Fibroblast of lung (primary cell): Measurements from ENCODE around the gene BIRC3. TPM values are rescaled to one million over a fixed set of nuclear protein-coding genes. Genes with fewer than 3 reads are reported as not detected.

ENCODE experiments used
- DNase-seq, 2 donors: peaks; one replicate each; pipeline versions ENCODE4 v3.0.0 to v3.0.0-alpha.2; 2010; ENCODE audit warnings: low read depth in 2 of 2
- H2AFZ ChIP-seq: 2 replicates; pipeline ENCODE4 v1.5.1; 2012; ENCODE audit warnings: low read length, control low read depth, inconsistent platforms
- H3K27ac ChIP-seq: 2 replicates; pipeline ENCODE4 v1.5.1; 2011; ENCODE audit warnings: low read length, control low read depth; ENCODE audit not compliant: insufficient read depth
- H3K27me3 ChIP-seq: 2 replicates; pipeline ENCODE4 v1.5.1; 2011; ENCODE audit warnings: mild to moderate bottlenecking, low read length; ENCODE audit not compliant: control insufficient read depth, insufficient read depth
- H3K36me3 ChIP-seq: 2 replicates; pipeline ENCODE4 v1.5.1; 2011; ENCODE audit warnings: low read length; ENCODE audit not compliant: control insufficient read depth, insufficient read depth
- H3K4me1 ChIP-seq: 2 replicates; pipeline ENCODE4 v1.5.1; 2011; ENCODE audit warnings: low read length; ENCODE audit not compliant: control insufficient read depth, insufficient read depth; ENCODE audit errors: extremely low read depth
- H3K4me2 ChIP-seq: 2 replicates; pipeline ENCODE4 v1.5.1; 2011; ENCODE audit warnings: low read length, control low read depth; ENCODE audit not compliant: insufficient read depth; ENCODE audit errors: extremely low read depth
- H3K4me3 ChIP-seq, 4 experiments: fragments of 200-600 bp in 1 of 4; sonication (generic) in 1 of 4; replicated peaks in 1 of 4; 2 replicates each; pipeline ENCODE4 v1.5.1; 2011 to 2016; ENCODE audit warnings: low read length in 4 of 4, low read depth in 3 of 4, mild to moderate bottlenecking in 3 of 4, control low read depth in 2 of 4, inconsistent platforms in 1 of 4, mixed read lengths in 1 of 4; ENCODE audit not compliant: insufficient read depth in 1 of 4; ENCODE audit errors: control extremely low read depth in 1 of 4
- H3K79me2 ChIP-seq: 2 replicates; pipeline ENCODE4 v1.5.1; 2012; ENCODE audit warnings: mild to moderate bottlenecking, low read length, inconsistent platforms; ENCODE audit not compliant: control insufficient read depth, insufficient read depth
- H3K9ac ChIP-seq: 2 replicates; pipeline ENCODE4 v1.5.1; 2011; ENCODE audit warnings: mild to moderate bottlenecking, low read length, control low read depth; ENCODE audit not compliant: insufficient read depth
- H3K9me3 ChIP-seq: 2 replicates; pipeline ENCODE4 v1.5.1; 2012; ENCODE audit warnings: low read depth, low read length; ENCODE audit not compliant: control insufficient read depth, insufficient read depth
- H4K20me1 ChIP-seq: 2 replicates; pipeline ENCODE4 v1.5.1; 2011; ENCODE audit warnings: low read length; ENCODE audit not compliant: control insufficient read depth, insufficient read depth; ENCODE audit errors: extremely low read depth
- CTCF ChIP-seq, 2 donors: IDR thresholded peaks in 1 of 2; conservative IDR thresholded peaks in 1 of 2; 1 replicate in 1 of 2; 2 replicates in 1 of 2; pipeline ENCODE4 v1.5.1; 2011 to 2012; ENCODE audit warnings: low read length in 2 of 2, control low read depth in 1 of 2, inconsistent platforms in 1 of 2, low read depth in 1 of 2, mild to moderate bottlenecking in 1 of 2
- EZH2 ChIP-seq: IDR thresholded peaks from 2 replicates; pipeline ENCODE4 v1.5.1; 2012; ENCODE audit warnings: low read length, control low read depth, mild to moderate bottlenecking; ENCODE audit errors: missing control alignments
- polyA plus RNA-seq, 2 donors: library from polyadenylated mRNA; depleted of rRNA in 1 of 2; stranded (reverse) in 1 of 2; unstranded in 1 of 2; fragments of >200 nt; gene quantifications; 2 replicates each; pipeline ENCODE4 v1.2.1, GENCODE V29; 2011 to 2012; ENCODE audit warnings: missing spikeins in 1 of 2
- total RNA-seq: library from RNA; depleted of rRNA; stranded (reverse); fragments of >200 nt; gene quantifications from 2 replicates; pipeline ENCODE4 v1.2.1, GENCODE V29; 2014

The BIRC3 gene
- total and polyA plus RNA-seq, 2 donors (not counting 1 experiment from before 2014, with no cell fraction given): 0.58 to 3.3 TPM

DNA sequence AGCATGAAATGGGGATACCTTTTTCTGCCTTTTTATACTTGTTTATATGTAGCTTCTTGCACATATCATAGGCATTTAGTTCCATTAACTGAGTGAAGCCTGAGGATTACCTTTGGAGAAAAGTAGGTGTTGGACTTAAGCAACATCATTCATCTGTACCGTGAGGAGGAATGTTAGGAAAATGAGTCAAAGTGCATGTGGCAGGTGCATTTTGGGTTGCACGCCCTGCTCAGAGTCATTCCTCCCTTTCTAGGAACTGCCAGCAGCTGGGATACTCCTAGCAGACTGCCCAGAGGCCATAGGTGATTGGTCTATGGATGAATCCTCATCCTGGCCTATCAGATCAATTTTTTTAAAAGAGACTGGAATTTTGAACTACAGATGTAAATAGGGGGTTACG is 33.3 kb upstream of the BIRC3 start:
- H2AFZ ChIP-seq: no peak overlapping the region
- H3K79me2 ChIP-seq: no peaks in the 10 kb centered on the region
- no peaks in the 10 kb centered on the region for H3K36me3 ChIP-seq
- no peak overlapping the region for H3K9ac ChIP-seq
- TF ChIP-seq EZH2 (no peak), CTCF (conservative IDR thresholded peaks at IDR 0.05 in 1 of 2, IDR thresholded peaks at IDR 0.05 in 1 of 2; ENCODE audit: low read depth in 1 of 2, low read length in 2 of 2) (no peak)
- DNase-seq: no peak
- no peaks in the 10 kb centered on the region for H4K20me1 ChIP-seq
- H3K4me3 ChIP-seq: no peak overlapping the region
- H3K27me3 ChIP-seq: no peaks in the 10 kb centered on the region
- no peak overlapping the region for H3K27ac ChIP-seq
- H3K4me2 ChIP-seq: no peak overlapping the region
- no peaks in the 10 kb centered on the region for H3K4me1 ChIP-seq
- no peaks in the 10 kb centered on the region for H3K9me3 ChIP-seq

DNA sequence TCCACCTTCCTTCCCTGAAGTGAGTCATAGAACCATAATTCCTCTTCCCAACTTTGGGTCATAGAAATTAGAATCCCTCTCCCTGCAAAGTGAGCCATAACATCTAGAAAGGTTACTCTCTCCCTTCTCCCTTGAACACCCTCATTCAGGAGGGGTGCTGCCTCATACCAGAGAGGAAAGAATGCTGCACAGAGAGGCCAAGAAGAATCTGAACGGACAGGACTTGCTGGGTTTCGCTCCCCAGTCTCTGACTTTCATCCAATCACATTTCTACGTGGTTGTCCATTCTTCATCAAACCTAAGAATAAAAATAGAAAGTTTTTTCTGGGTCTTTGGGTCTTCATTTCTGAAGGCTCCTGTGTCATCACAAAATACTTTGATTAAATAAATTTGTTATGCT is 31.0 kb upstream of the BIRC3 start:
- no peaks in the 10 kb centered on the region for H3K9me3 ChIP-seq
- H3K27ac ChIP-seq: no peak overlapping the region
- no peaks in the 10 kb centered on the region for H3K4me1 ChIP-seq
- H3K4me2 ChIP-seq: no peak overlapping the region
- H3K27me3 ChIP-seq: no peaks in the 10 kb centered on the region
- no peak overlapping the region for H3K9ac ChIP-seq
- no peaks in the 10 kb centered on the region for H4K20me1 ChIP-seq
- no peak overlapping the region for H3K4me3 ChIP-seq
- H3K79me2 ChIP-seq: no peaks in the 10 kb centered on the region
- H3K36me3 ChIP-seq: no peaks in the 10 kb centered on the region
- no peak for TF ChIP-seq EZH2
- TF ChIP-seq CTCF (conservative IDR thresholded peaks at IDR 0.05 in 1 of 2, IDR thresholded peaks at IDR 0.05 in 1 of 2; ENCODE audit: low read depth in 1 of 2, low read length in 2 of 2): no peak
- no peak for DNase-seq
- H2AFZ ChIP-seq: no peak overlapping the region

DNA sequence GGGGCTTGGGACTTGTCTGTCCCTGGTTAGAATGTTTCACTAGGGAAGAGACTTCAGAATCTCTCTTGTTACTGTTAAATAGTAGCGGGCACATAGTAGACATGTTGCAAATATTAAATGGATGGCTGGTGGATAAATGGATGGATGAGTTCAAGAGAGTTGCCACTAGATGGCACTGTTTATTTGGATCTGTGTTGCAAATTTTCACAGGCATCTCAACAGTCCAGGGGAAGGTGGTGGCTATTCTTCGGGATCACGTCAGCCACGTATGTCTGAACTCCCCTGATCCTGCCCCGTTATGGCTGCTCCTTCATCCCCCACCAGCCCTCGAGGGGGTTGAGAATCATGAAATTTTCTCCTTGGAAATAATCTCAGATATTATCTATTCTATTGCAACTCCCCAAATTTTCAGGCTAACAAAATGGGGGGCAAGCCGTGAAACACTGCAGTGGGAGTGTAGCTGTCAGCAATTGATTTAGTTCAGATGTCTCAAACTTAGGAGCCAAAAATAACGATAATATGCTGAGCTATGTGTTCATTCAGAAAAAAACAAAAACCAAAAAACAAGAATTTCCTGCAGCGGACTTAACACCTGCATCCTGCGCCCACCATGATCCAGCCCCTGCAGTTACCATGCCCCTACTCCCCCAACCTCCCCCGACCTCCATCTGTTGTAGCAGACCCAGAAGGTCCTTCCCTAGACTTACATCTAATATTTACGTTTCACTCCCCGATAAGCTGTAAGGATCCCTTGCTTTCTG is 29.1 kb upstream of the BIRC3 start:
- peak overlapping the region; percentile 79 for H2AFZ ChIP-seq
- H3K4me1 ChIP-seq: no peaks in the 10 kb centered on the region
- no peaks in the 10 kb centered on the region for H3K9me3 ChIP-seq
- peak; percentile 70 to 85 for DNase-seq
- no peaks in the 10 kb centered on the region for H3K36me3 ChIP-seq
- H3K27me3 ChIP-seq: no peaks in the 10 kb centered on the region
- H3K4me3 ChIP-seq: peak overlapping the region in 3 of 4 experiments; percentile 18 to 23 (median 21)
- no peak overlapping the region for H3K9ac ChIP-seq
- TF ChIP-seq CTCF (conservative IDR thresholded peaks at IDR 0.05 in 1 of 2, IDR thresholded peaks at IDR 0.05 in 1 of 2; ENCODE audit: low read depth in 1 of 2, low read length in 2 of 2) (peak; percentile 63 to 68), EZH2 (no peak)
- no peaks in the 10 kb centered on the region for H3K79me2 ChIP-seq
- H3K27ac ChIP-seq: no peak overlapping the region
- peak overlapping the region; percentile 71 for H3K4me2 ChIP-seq
- H4K20me1 ChIP-seq: no peaks in the 10 kb centered on the region
